HepG2 (cell line): ENCODE data around the gene NFKBIA. TPM values are rescaled to one million over a fixed set of nuclear protein-coding genes. Genes with fewer than 3 reads are reported as not detected.

ENCODE experiments used
- ADNP ChIP-seq: sonication (generic); formaldehyde crosslinking; IDR thresholded peaks from 2 replicates; pipeline ENCODE4 v1.4.0; 2020; ENCODE audit warnings: missing genetic modification reagents
- ARNTL ChIP-seq: sonication (generic); formaldehyde crosslinking; IDR thresholded peaks from 2 replicates; pipeline ENCODE4 v1.4.0; 2020; ENCODE audit warnings: mild to moderate bottlenecking, missing genetic modification reagents
- BRCA1 ChIP-seq: sonication (generic); formaldehyde crosslinking; IDR thresholded peaks from 2 replicates; pipeline ENCODE4 v1.4.0; 2020; ENCODE audit warnings: missing genetic modification reagents
- CCDC6 ChIP-seq: sonication (generic); formaldehyde crosslinking; IDR thresholded peaks from 2 replicates; pipeline ENCODE4 v1.8.1; 2022; ENCODE audit warnings: mild to moderate bottlenecking, missing genetic modification reagents, moderate library complexity
- HMGXB4 ChIP-seq, 2 experiments: sonication (generic) in 1 of 2; formaldehyde crosslinking in 1 of 2; IDR thresholded peaks; 2 replicates each; pipeline versions ENCODE4 v1.4.0 to v1.6.1; 2018 to 2020; ENCODE audit warnings: missing genetic modification reagents in 2 of 2, borderline replicate concordance in 1 of 2, low read depth in 1 of 2, mild to moderate bottlenecking in 1 of 2, missing biosample characterization in 1 of 2
- HNRNPK ChIP-seq: fragments of 200-400 bp; formaldehyde crosslinking; IDR thresholded peaks from 2 replicates; pipeline ENCODE4 v1.6.1; 2018; ENCODE audit warnings: low read length, low read depth, moderate library complexity, mild to moderate bottlenecking; ENCODE audit not compliant: poor library complexity, severe bottlenecking
- HOXA7 ChIP-seq: sonication (generic); formaldehyde crosslinking; IDR thresholded peaks from 2 replicates; pipeline ENCODE4 v1.8.1; 2022; ENCODE audit warnings: mild to moderate bottlenecking, missing genetic modification reagents, moderate library complexity
- HOXA9 ChIP-seq: sonication (generic); formaldehyde crosslinking; IDR thresholded peaks from 2 replicates; pipeline ENCODE4 v1.8.1; 2022; ENCODE audit warnings: missing genetic modification reagents, mild to moderate bottlenecking, moderate library complexity, borderline replicate concordance
- NR2F2 ChIP-seq: IDR thresholded peaks from 2 replicates; pipeline ENCODE4 v1.6.1; 2012; ENCODE audit warnings: low read depth, inconsistent platforms, borderline replicate concordance
- RERE ChIP-seq: IDR thresholded peaks from 2 replicates; pipeline ENCODE4 v1.6.1; 2016; ENCODE audit warnings: low read depth, missing genetic modification reagents, missing compliant biosample characterization
- TAF15 ChIP-seq: fragments of 200-400 bp; formaldehyde crosslinking; IDR thresholded peaks from one replicate; pipeline ENCODE4 v1.6.1; 2018; ENCODE audit warnings: mild to moderate bottlenecking, low read depth, low read length; ENCODE audit not compliant: poor library complexity, severe bottlenecking
- TFAP4 ChIP-seq: sonication (generic); IDR thresholded peaks from 2 replicates; pipeline ENCODE4 v1.6.1; 2016; ENCODE audit warnings: low read depth, borderline replicate concordance
- TRIM24 ChIP-seq: sonication (generic); formaldehyde crosslinking; IDR thresholded peaks from 2 replicates; pipeline ENCODE4 v1.8.0; 2022; ENCODE audit warnings: mild to moderate bottlenecking, missing genetic modification reagents
- ZBTB42 ChIP-seq: sonication (generic); formaldehyde crosslinking; IDR thresholded peaks from 2 replicates; pipeline ENCODE4 v1.5.0; 2020; ENCODE audit warnings: mild to moderate bottlenecking, missing genetic modification reagents
- ZNF354B ChIP-seq: sonication (generic); formaldehyde crosslinking; IDR thresholded peaks from 2 replicates; pipeline ENCODE4 v1.8.0; 2022; ENCODE audit warnings: mild to moderate bottlenecking, missing genetic modification reagents
- ZNF589 ChIP-seq: sonication (generic); formaldehyde crosslinking; conservative IDR thresholded peaks from 2 replicates; pipeline ENCODE4 v1.8.0; 2022; ENCODE audit warnings: mild to moderate bottlenecking, moderate library complexity, missing genetic modification reagents
- ZNF691 ChIP-seq: sonication (generic); formaldehyde crosslinking; IDR thresholded peaks from 2 replicates; pipeline ENCODE4 v1.4.0; 2020; ENCODE audit warnings: missing genetic modification reagents, low read depth, mild to moderate bottlenecking, borderline replicate concordance
- ZNF749 ChIP-seq: sonication (generic); formaldehyde crosslinking; IDR thresholded peaks from 2 replicates; pipeline ENCODE4 v1.8.0; 2022; ENCODE audit warnings: mild to moderate bottlenecking, missing genetic modification reagents, moderate library complexity, borderline replicate concordance
- ZNF777 ChIP-seq: sonication (generic); formaldehyde crosslinking; IDR thresholded peaks from 2 replicates; pipeline ENCODE4 v1.4.0; 2020; ENCODE audit warnings: missing genetic modification reagents
- polyA plus RNA-seq, 8 experiments: library from polyadenylated mRNA; depleted of rRNA in 3 of 8; stranded (reverse) in 7 of 8; unstranded in 1 of 8; fragments of >200 nt; fragmentation: Illumina TruSeq in 4 of 8; extraction: Trizol in 4 of 8; gene quantifications; 2 replicates each; pipeline versions ENCODE4 v1.2.1 to v1.2.3, GENCODE V29; 2011 to 2016; ENCODE audit warnings: low read depth in 4 of 8, missing spikeins in 1 of 8, mixed read lengths in 1 of 8; ENCODE audit not compliant: insufficient read depth in 1 of 8
- total RNA-seq, 5 experiments: library from RNA; depleted of rRNA; stranded (reverse); fragments of >200 nt; fragmentation: Illumina TruSeq; extraction: Trizol; gene quantifications; 2 replicates each; pipeline ENCODE4 v1.2.3, GENCODE V29; 2016; ENCODE audit warnings: low read depth in 1 of 5

NFKBIA gene
- total and polyA plus RNA-seq, 2 of the 13 experiments (the other 11 are each of a cell fraction or from before 2014, with no cell fraction given): 197 to 319 TPM

GRCh38 chr14:35352274-35353233 lies 52.0 kb downstream of the NFKBIA start (continued):
- TF ChIP-seq HMGXB4 (CRISPR knock-in tag; IDR thresholded peaks at IDR 0.05; ENCODE audit: borderline replicate concordance in 1 of 2, low read depth in 1 of 2) (no peak), HOXA9 (CRISPR knock-in tag) (no peak), ARNTL (CRISPR knock-in tag) (no peak), BRCA1 (CRISPR knock-in tag) (no peak), CCDC6 (no peak), ZNF589 (no peak), HNRNPK (no peak), TAF15 (no peak), RERE (CRISPR knock-in tag) (no peak), NR2F2 (no peak), TFAP4 (0 out of 2 replicates have a peak, but pooled peaks have one; percentile 16), ZBTB42 (CRISPR knock-in tag) (no peak), TRIM24 (no peak), ZNF777 (CRISPR knock-in tag) (no peak), ADNP (CRISPR knock-in tag) (no peak), ZNF354B (0 out of 2 replicates have a peak, but pooled peaks have one; percentile 51), ZNF749 (CRISPR knock-in tag) (no peak; the same call in 1 of the 2 replicates), HOXA7 (CRISPR knock-in tag) (no peak), ZNF691 (CRISPR knock-in tag) (no peak; the same call in 1 of the 2 replicates)
